NCI-H1105 (cell line): Measurements from ENCODE around the gene PACC1.
"Not testable (repeated sequence)": the region's sequence is repeated elsewhere in the genome, so short reads cannot be mapped to it uniquely, and the experiment has no call there.

Source experiments
- DNase-seq: peaks from one replicate; lab custom pipeline; 2025; lab: John Stamatoyannopoulos, UW

PACC1 gene

DNA sequence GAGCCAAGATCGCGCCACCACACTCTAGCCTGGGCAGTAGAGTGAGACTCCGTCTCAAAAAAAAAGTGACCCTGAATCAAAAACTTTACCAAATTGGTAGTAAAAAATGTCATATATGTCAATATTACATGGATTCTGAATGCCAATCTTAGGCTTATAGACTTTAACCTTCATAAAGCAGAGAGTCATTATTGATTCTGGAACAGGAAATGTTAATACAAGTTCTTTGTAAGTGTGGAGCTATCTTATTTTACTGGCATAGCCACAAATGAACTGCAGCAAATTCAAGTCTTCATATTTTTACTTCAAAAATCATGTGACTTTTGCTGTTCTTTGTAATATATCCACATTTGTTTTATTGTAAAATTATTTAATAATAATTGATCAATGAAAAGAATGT lies 88.1 kb downstream of the PACC1 start:
- no peak for DNase-seq

- no peak for DNase-seq
Measured at GRCh38 chr1:212323066-212323465, 91.6 kb downstream of the PACC1 start.

GRCh38 chr1:212321031-212321430 lies 93.7 kb downstream of the PACC1 start:
- DNase-seq = not testable (repeated sequence)

- DNase-seq = no peak
Measured at GRCh38 chr1:212317916-212318315, 96.8 kb downstream of the PACC1 start.

GRCh38 chr1:212315907-212316306 lies 98.8 kb downstream of the PACC1 start:
- DNase-seq = no peak

- DNase-seq = no peak
Measured at GRCh38 chr1:212315184-212315583, 99.5 kb downstream of the PACC1 start.
